ENCODE data around the gene SNRNP48. TPM values are rescaled to one million over a fixed set of nuclear protein-coding genes. Genes with fewer than 3 reads are reported as not detected.

Gene SNRNP48
- polyA plus RNA-seq, 1 of the 3 experiments (the other 2 are of a cell fraction): 5.7 TPM

DNA sequence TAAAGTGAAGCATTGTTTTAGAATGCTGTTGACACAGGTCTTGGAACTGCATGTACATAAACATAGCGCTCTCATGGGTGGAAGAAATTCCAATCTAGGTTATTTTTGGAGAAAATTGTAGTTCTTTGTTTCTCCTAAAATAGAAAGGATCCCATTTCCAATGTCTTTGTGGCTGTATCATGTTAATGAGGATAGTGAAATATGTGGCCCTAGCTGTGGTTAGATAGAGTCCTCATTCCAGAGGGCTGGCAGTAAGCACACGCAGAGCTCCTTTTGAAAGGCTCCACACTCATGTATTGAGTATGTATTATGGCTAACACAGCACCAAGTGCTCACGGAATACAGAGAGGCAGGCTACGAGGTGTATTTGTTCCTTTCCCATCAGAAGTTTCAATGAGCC lies 60.9 kb downstream of the SNRNP48 start (continued):
- TF ChIP-seq, protein P1, sequence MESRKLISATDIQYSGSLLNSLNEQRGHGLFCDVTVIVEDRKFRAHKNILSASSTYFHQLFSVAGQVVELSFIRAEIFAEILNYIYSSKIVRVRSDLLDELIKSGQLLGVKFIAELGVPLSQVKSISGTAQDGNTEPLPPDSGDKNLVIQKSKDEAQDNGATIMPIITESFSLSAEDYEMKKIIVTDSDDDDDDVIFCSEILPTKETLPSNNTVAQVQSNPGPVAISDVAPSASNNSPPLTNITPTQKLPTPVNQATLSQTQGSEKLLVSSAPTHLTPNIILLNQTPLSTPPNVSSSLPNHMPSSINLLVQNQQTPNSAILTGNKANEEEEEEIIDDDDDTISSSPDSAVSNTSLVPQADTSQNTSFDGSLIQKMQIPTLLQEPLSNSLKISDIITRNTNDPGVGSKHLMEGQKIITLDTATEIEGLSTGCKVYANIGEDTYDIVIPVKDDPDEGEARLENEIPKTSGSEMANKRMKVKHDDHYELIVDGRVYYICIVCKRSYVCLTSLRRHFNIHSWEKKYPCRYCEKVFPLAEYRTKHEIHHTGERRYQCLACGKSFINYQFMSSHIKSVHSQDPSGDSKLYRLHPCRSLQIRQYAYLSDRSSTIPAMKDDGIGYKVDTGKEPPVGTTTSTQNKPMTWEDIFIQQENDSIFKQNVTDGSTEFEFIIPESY (IDR thresholded peaks at IDR 0.05; ENCODE audit: borderline replicate concordance, low read depth): no peak
- TF ChIP-seq FOXM1 (IDR thresholded peaks at IDR 0.05; ENCODE audit: low read depth) (no peak), MEF2A (IDR thresholded peaks at IDR 0.05; ENCODE audit: borderline replicate concordance, low read depth) (no peak), ELF1 (IDR thresholded peaks at IDR 0.05) (no peak), TCF12 (IDR thresholded peaks at IDR 0.05) (no peak), TEAD4 (IDR thresholded peaks at IDR 0.05; ENCODE audit: borderline replicate concordance, insufficient read depth) (no peak), GATA2 (CRISPR knock-in tag; IDR thresholded peaks at IDR 0.05) (no peak), NRF1 (IDR thresholded peaks at IDR 0.05; ENCODE audit: low read depth, low read length) (no peak)
- TF ChIP-seq, protein P2, sequence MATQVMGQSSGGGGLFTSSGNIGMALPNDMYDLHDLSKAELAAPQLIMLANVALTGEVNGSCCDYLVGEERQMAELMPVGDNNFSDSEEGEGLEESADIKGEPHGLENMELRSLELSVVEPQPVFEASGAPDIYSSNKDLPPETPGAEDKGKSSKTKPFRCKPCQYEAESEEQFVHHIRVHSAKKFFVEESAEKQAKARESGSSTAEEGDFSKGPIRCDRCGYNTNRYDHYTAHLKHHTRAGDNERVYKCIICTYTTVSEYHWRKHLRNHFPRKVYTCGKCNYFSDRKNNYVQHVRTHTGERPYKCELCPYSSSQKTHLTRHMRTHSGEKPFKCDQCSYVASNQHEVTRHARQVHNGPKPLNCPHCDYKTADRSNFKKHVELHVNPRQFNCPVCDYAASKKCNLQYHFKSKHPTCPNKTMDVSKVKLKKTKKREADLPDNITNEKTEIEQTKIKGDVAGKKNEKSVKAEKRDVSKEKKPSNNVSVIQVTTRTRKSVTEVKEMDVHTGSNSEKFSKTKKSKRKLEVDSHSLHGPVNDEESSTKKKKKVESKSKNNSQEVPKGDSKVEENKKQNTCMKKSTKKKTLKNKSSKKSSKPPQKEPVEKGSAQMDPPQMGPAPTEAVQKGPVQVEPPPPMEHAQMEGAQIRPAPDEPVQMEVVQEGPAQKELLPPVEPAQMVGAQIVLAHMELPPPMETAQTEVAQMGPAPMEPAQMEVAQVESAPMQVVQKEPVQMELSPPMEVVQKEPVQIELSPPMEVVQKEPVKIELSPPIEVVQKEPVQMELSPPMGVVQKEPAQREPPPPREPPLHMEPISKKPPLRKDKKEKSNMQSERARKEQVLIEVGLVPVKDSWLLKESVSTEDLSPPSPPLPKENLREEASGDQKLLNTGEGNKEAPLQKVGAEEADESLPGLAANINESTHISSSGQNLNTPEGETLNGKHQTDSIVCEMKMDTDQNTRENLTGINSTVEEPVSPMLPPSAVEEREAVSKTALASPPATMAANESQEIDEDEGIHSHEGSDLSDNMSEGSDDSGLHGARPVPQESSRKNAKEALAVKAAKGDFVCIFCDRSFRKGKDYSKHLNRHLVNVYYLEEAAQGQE (IDR thresholded peaks at IDR 0.05; ENCODE audit: low read depth, low read length): no peak
- TF ChIP-seq, protein P3, sequence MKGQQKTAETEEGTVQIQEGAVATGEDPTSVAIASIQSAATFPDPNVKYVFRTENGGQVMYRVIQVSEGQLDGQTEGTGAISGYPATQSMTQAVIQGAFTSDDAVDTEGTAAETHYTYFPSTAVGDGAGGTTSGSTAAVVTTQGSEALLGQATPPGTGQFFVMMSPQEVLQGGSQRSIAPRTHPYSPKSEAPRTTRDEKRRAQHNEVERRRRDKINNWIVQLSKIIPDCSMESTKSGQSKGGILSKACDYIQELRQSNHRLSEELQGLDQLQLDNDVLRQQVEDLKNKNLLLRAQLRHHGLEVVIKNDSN (IDR thresholded peaks at IDR 0.05; ENCODE audit: borderline replicate concordance, low read depth): no peak

DNA sequence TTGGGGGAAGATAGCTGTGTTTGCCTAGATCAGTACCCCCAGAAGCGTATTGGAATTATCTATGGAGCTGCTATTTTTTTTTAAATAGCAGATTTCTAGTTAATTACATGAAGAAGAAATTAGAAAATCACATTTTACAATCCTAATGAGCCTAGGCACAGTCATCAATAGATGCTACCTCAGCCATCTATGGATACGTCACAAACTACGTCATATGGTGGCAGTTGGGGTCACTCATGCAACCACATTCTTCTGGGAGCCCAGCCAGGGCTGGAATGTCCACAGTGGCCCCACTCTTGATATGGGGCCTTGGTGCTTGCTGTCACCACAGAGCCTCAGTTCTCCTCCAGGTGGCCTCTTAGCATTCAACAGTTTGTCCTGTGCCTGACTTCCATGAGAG lies 63.0 kb downstream of the SNRNP48 start:
- Histone ChIP-seq H3K4me1 (ENCODE audit: control insufficient read depth in 1 of 2, insufficient read depth in 2 of 2, low read depth in 1 of 2, low read length in 1 of 2) (no peaks in the 10 kb centered on the region), H2AFZ (ENCODE audit: low read depth) (no peak overlapping the region), H3K36me3 (replicated peaks in 1 of 2; ENCODE audit: control insufficient read depth in 1 of 2, insufficient read depth in 2 of 2, low read length in 1 of 2) (no peaks in the 10 kb centered on the region), H3K27me3 (ENCODE audit: insufficient read depth) (peaks cover 24% of the 10 kb centered on the region; the same call in 1 of the 2 replicates), H3K9me2 (no peaks in the 10 kb centered on the region), H3K4me3 (ENCODE audit: low read depth in 2 of 2, low read length in 1 of 2) (no peak overlapping the region), H3K4me2 (no peak overlapping the region), H3K9ac (no peak overlapping the region), H3K9me3 (no peaks in the 10 kb centered on the region), H3K79me2 (ENCODE audit: insufficient read depth) (no peaks in the 10 kb centered on the region), H3F3A (replicated peaks; ENCODE audit: insufficient read depth) (no peaks in the 10 kb centered on the region), H4K20me1 (ENCODE audit: insufficient read depth) (no peaks in the 10 kb centered on the region), H3K27ac (ENCODE audit: low read depth in 2 of 2, low read length in 1 of 2) (no peak overlapping the region)
- WGBS (ENCODE audit: low lambda C conversion rate): 53% methylated on average over 3 of the region's 3 CpGs
- TF ChIP-seq TAF1 (IDR thresholded peaks at IDR 0.05; ENCODE audit: borderline replicate concordance, low read depth, low read length) (no peak), USF2 (IDR thresholded peaks at IDR 0.05; ENCODE audit: borderline replicate concordance, low read depth, low read length) (no peak), TCF12 (IDR thresholded peaks at IDR 0.05) (no peak), POLR2AphosphoS5 (IDR thresholded peaks at IDR 0.05; ENCODE audit: low read depth, low read length) (no peak), ELF1 (IDR thresholded peaks at IDR 0.05) (no peak), RCOR1 (IDR thresholded peaks at IDR 0.05; ENCODE audit: low read length) (no peak), CHD2 (IDR thresholded peaks at IDR 0.05; ENCODE audit: low read length, partially characterized antibody) (no peak), MEF2A (IDR thresholded peaks at IDR 0.05; ENCODE audit: borderline replicate concordance, low read depth) (no peak), FOSL2 (IDR thresholded peaks at IDR 0.05; ENCODE audit: borderline replicate concordance, low read depth) (no peak), RAD21 (IDR thresholded peaks at IDR 0.05; ENCODE audit: low read length) (no peak), RXRA (IDR thresholded peaks at IDR 0.05; ENCODE audit: borderline replicate concordance, low read depth) (no peak), YY1 (IDR thresholded peaks at IDR 0.05; ENCODE audit: low read depth) (no peak)
- TF ChIP-seq, protein P4, sequence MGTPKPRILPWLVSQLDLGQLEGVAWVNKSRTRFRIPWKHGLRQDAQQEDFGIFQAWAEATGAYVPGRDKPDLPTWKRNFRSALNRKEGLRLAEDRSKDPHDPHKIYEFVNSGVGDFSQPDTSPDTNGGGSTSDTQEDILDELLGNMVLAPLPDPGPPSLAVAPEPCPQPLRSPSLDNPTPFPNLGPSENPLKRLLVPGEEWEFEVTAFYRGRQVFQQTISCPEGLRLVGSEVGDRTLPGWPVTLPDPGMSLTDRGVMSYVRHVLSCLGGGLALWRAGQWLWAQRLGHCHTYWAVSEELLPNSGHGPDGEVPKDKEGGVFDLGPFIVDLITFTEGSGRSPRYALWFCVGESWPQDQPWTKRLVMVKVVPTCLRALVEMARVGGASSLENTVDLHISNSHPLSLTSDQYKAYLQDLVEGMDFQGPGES (IDR thresholded peaks at IDR 0.05; ENCODE audit: low read depth, low read length): no peak
- TF ChIP-seq, protein P1 (IDR thresholded peaks at IDR 0.05; ENCODE audit: borderline replicate concordance, low read depth): no peak
- TF ChIP-seq, protein P5, sequence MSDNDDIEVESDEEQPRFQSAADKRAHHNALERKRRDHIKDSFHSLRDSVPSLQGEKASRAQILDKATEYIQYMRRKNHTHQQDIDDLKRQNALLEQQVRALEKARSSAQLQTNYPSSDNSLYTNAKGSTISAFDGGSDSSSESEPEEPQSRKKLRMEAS (IDR thresholded peaks at IDR 0.05; ENCODE audit: low read depth): no peak
- CTCF ChIA-PET: no interaction called here
- POLR2A ChIA-PET: no interaction called here
- DNase-seq: no peak

All from SK-N-SH (cell line).